OCI-M1 (cell line): ENCODE measurements around the gene CAV3.
A peak's percentile ranks its signal among the peaks of the same experiment; 100 is the strongest.

Experiments
- DNase-seq: peaks from one replicate; lab custom pipeline; 2025; lab: John Stamatoyannopoulos, UW

Gene CAV3

DNA sequence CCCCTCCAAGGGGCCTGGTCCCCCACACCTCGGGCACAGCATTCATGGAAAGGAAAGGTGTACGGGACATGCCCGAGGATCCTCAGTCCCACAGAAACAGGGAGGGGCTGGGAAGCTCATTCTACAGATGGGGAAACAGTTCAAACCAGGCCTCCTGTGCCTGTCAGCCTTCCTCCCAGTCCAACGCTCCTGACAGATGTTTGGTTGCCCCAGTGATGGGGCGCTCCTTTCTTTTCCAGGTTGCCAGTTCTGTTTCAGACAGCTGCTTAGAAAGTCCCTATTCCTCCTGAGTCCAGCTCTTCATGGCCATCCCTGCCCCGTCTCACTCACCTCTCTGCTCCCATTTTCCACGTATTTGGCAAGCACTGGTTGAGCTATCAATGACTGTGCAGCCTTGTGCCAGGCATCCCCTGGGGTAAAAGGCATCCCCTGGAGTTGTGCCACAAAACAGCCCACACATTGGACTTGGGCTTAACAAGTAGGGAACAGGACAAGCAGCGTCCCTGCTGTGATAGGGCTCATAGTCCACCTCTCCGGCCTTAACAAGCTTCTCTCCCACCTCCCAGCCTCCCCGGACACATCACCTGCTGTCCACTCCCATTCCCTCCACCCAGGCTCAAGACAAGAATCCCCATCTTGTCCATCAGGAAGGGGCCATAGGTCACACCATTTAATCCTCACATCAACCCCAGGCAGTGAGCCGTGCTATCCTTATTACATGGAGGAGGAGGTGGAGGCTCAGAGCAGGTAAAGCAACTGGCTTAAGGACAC lies 29.2 kb downstream of the CAV3 start:
- DNase-seq: no peak

DNA sequence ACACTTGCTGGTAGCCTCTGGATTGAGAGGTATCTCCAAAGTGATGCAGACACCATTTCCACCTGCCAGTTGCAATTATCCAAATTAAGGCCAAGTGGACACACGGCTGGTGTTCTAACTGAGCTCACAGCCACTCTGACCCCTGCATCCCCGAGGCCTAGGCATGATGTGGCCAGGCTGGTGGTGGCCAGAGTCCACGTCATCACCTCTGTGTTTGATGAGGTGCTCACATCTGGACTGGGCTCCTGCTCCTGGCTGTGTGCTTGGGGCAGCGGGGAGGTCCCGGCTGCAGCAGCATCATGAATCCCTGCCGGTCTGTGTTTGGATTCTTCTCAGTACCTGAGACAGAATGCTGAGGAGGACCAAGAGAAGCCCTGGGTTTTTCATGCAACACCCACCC lies 30.9 kb downstream of the CAV3 start:
- no peak for DNase-seq

DNA sequence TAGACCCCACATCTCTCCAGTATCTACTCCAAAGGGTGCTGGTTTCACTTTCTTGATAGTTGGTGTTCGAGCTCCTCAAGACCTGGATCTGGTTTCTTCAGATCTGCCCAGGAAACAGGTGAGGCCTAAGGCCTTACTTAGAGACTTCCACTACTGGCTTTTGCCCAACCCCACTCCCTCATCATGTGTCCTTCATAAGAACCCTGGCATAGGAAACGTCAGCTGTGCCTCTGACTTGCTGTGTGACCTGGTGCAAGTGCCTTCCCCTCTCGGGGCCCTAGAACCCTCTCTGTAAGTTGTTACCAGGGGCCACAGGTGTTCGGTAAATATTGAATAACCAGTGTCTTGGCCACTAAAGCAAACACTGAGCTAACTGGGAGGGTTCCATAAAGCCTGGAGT lies 31.9 kb downstream of the CAV3 start:
- no peak for DNase-seq

DNA sequence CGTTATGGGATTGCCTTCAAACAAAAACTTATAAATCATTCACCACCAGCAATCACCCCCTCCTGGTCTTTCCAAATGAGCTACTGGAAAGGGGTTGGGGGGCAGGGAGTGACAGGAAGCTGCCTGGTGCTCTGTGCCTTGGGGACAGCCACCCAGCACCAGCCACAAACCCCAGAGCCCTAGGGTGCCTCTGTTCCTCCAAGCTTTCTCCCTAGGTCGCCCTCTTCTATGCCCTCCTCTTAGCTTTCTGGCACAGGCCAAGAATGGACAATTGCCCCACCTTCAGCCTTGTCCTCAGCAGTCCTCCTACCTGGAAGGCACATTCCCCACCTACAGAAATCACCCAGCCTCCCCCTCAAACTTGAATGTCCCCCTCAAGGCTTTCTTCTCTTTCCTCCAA lies 32.5 kb downstream of the CAV3 start:
- DNase-seq: no peak

DNA sequence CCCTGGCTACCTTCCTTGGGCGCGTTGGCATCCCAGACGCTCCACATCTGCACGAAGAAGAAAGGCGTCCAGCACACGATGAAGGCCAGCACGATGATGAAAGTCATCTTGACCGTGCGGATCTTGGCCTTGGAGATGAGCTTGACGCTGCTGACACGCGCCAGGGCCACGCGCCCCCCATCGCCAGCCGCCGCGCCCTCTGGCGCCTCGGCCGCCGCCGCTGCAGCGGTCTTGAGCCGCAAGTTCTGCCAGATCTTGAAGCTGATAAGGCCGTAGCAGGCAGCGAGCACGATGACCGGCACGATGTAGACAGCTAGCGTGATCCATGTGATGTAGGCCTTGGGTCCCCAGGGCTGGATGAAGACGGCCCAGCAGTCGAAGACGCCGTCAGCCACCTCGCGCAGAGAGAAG lies 33.7 kb downstream of the CAV3 start:
- DNase-seq: no peak

DNA sequence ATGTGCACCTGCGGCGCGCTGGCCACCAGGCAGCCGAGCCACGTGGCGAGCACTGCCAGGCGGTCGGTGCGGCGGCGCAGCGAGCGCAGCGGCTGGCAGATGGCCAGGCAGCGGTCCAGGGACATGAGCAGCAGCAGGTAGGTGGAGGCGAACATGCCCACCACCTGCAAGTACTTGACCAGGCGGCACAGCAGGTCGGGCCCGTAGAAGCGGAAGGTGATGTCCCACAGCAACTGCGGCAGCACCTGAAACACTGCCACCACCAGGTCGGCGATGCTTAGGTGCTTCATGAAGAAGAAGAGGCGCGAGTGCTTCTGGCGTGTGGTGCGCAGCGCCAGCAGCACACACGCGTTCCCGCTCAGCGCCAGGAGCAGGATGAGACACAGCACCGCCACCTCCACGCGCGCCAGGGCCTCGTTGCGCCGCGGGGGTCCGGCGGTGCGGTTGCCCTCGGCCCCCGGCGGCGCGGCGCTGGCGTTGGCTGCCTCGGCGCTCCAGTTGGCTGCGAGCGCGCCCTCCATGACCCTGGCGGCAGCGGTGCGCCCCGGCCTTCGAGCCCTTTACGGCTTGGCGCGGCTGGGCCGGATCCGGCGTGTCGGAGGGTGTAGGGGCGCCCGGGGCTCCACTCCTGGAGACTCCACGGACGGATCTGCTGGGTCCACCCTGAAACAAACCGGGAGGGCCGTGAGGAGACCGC lies 34.2 kb downstream of the CAV3 start:
- no peak for DNase-seq

DNA sequence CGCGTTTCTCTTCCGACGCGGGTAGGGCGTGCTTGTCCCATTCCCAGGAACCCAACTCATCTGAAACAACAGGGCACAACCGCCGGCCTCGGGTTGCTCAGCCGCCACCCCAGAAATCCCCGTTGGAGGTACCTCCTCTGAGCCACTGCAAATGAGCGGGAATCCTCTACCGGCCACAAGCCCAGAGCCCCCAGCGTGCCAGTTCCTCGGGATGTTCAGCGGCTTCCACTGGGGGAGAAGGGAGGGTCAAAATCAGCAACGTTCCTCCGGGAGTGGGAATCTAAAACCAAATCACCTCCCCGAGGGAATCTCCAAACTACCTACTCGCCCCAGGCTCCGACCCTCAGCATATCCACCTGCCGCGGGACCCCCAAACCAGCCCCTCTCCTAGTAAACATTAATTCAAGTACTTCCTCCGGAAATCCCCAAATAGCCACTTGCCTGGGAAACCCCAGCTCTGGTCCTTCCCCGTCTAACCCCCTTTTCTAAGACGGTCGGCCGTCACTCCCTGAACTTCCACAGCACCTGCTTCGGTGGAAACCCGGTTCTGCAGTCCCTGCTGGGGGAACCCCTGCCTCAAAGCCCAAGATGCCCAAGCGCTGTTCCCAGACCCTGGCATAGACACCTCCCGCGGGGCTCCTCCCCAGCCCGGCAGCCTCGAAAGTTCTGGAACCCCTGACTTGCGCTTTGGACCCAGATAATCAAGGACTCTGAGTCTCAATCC lies 34.9 kb downstream of the CAV3 start:
- no peak for DNase-seq

DNA sequence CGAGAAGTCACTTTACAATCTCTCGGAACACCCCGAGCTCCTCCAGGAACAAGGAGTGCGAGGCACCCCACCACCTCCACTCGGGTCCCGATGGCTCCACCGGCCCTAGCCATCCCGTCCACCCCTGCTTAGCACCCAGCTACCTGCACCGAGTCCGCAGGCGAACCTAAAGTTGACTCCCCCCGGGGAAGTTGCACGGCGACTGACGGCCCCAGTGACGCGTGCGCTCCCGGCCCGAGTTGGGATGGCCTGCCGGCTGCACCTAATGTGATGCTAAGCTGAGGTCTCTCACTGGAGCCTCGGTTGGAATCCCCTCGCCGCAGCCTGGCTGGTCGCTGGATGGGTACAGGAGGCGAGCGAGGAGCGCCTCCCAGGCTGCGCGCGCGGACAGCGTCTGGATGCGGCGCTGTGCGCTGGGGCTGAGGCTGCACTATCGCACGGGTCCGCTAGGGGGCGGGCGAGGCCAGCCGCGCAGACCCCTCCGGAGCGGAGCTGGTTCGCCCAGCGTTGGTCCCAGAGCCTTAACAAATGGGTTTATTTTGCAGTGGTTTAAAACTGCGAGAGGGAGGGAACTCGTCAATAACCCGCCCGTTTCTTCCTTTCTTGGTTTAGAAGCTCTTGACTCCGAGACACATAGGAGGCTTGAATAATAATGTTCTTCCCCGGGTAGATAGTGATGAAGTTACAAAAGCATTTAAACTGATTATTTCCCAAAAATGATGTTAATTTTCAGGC lies 35.7 kb downstream of the CAV3 start, which contains the start of gene OXTR:
Gene OXTR (minus strand): TSS at position 526 of the 735 bp plus-strand sequence. CDS start 1,426 bp downstream, outside the sequence.
- peak; percentile 64 for DNase-seq

DNA sequence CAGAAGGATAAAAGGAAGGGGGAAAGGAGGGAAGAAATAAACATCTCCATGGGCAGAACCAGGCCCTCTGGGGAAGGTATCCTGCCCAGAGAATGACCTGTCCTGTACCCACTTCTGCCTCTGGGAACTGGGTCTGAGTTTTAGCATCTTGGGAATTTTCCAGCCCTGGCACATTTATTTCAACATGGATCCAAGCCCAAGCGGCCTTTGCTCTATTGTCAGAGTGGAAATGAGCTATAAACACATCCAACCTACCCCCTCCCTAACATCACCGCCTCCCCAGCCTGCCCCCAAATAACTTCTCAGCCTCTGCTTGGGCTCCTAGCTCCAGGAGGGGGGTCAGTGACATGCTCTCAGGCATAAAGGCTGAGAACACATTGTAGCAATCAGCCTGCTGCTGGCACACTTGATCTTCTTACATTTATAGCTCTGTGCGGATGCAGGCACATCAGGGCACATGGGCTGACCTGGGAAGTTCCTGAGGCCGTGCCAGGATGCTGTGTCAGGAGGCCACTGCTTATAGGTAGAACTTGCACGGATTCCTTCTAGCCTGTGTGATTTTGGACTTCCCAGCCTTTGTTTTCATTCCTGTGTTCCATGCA lies 40.4 kb downstream of the CAV3 start:
- DNase-seq: no peak

DNA sequence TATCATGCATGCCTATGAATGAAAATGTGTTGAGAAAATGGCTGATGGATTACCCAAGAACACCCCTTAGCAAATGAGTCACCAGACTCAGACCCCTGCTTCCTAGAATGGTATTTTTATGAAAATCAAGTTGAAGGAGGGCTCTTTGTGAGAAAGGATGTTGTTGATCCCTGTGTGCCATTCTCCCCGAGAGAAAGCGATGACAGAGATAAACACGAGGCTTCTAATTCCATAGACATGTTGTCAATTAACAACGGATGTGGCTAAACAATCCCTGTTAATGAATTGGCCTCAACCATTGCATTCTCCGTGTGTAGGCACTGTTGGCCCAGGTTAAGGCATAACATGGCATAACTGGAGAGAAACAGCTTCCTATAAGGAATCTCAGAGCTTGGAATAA lies 41.6 kb downstream of the CAV3 start:
- no peak for DNase-seq

DNA sequence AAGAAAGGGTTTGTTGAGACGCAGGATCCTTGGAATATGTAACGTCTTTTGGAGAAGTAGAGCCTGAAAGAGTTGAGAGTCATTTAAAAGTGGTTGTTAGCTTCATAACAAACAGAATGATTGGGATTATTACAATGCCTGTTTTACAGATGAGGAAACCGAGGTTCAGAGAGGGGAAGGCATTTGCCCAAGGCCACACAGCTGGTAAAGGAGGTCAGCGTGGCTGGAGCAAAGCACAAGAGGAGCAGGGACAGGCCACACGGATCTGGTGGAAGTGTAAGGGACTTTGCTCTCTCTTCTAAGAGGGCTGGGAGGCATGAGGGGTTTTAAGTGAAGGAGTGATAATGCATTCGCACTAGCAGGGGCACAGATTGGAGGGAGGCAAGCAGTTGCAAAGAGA lies 42.0 kb downstream of the CAV3 start:
- DNase-seq: no peak

DNA sequence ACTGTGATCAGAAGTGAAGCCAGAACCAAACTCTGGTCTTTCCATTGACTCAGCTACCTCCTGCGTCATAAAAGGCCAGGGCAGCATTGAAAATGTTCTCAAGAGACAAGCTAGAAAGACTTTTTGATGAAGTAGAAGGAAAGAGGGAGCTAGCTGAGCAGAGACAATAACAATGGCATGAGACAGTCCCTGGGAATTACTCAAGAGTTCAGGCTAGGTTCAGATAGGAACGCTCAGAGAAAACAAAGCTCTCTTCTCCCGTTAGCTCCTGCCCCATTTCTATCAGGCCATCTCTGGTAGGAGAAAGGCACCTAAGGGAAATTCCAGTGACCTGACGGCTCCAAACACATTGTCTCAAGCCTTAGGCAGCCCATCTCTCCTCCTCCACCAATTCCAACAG lies 42.8 kb downstream of the CAV3 start:
- DNase-seq: no peak

DNA sequence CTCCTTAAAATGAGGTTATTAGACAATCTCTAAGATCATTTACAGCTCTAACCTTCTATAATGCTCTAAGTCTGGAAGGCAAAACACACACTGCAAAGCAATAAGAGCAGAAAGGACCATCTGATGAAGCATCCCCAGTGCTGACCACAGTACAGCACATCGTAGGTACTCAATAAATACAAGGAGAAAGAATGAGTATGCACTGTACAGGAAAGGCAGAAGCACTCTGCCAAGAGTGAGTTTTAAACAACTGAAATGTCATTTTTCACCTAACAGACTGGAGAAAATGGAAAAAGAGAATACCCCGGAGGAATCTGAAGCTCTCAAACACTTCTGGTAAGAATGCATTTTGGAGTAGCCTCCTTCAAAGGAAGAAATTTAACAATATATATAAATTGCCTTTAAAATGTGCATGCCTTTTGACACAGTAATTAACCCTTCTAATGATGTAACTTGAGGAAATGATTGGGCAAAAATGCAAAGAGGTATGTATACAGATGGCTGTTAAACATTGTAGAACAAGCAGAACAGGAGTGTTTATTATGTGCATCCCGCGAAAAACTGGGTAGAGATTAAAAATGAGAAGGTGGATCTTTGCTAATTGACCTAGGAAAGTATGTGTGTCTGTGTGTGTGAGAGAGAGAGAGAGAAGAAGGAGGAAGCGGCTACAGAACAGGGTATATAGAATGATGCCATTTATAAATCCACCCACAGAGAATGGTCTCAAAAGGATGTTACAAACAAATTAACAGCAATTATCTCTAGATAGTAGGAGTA lies 43.8 kb downstream of the CAV3 start:
- DNase-seq: no peak

DNA sequence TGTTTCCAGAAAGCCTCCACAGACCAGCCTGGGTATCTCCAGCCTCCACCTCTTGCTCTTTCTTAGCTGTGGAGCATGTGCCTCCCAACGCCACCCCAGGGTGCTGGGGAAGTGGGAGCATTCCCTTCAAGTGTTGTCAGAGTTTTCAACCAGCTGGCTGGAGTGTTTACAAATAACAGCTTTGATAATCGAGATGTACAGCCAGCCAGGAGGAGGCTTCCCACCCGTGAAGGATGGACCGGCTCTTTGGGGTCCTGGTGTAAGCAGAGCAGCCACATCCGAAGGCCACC lies 44.3 kb downstream of the CAV3 start:
- no peak for DNase-seq

DNA sequence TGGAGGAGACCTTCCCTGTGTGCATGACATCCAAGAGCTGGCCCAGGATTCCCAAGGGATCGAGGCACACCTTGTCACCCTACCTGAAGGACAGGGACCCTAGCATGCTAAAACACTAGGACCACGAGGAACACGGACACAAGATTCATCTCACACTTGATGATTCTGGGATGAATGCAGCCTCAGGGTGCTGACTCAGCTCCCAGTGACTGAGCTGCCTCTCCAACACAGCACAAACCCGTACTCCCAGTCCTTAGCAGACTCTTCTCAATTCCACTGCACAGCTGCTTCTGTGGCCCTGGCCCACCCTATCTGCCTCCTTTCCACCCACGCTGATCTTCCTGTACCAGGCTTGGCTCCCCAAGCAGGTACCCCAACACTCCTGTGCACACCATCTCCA lies 44.9 kb downstream of the CAV3 start:
- no peak for DNase-seq

DNA sequence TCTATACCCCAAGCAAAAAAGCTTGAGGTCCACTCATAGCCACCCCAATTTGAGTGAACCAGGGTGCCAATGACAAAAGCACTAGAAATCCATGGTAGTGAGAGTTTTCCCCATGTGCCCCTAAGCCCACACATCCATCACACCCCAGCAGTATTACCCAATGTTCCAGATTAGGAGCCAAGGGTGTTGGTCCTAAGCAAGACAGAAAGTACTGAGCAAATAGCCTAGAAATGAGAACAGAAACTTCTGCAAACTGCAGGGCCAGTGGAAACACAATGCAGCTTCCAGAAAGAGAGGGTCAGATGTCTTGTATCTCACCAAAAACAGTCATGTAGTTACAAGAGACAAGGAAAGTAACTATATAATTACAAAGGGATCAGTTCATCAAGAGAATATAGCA lies 46.7 kb downstream of the CAV3 start:
- DNase-seq: no peak

DNA sequence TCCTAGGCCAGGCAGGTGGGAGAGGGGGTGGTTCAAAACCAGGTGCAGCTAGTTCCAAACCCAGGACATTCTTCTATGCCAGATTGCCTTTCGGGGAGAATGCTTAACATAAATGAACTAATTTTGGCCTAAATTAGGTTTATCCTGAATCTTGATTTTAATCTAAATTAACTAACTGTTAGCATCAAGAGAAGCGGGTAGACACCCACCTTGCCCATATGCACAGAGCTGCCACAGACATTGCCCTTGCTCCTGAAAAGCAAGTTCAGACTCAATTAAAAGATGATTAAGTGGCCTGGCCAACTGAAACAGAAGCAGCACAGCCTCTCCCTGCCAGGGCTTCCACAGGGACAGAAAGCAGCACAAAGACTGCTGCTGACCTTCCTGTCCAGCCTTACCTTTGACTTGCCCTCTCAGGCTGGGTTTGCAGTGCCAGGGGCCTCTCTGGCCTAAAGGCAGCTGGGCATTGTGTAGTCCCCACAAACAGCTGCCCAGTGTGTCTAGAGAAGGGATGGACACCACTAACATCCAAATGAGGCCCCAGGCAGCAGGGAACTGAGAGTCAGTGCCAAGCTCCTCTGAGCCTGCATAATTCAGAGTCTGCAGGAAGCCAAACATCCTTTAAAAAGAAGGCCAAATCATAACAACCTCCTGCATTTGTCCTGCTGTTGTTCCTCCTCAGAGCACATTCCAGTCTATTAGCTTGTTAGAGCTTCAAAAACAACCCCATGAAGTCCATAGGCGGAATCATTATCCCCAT lies 51.3 kb downstream of the CAV3 start:
- no peak for DNase-seq

DNA sequence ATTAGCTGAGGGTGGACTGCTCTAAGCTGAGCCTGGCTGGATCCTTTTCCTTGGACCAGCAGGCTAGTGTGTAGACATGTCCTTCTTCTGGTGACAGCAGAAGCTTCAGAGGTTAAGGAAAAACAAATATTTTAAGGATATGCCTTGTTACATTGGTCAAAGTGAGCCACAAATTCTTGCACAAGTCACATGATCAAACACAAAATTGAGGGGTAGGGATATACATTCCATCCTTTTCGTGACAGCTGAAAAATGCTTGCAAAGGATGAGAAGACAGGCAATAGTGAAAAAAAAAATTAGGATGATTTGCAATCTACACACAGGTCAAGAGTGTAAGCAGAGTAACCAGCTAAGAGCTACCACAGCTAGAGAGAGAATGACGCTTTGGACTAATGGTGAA lies 56.9 kb downstream of the CAV3 start:
- DNase-seq: no peak

DNA sequence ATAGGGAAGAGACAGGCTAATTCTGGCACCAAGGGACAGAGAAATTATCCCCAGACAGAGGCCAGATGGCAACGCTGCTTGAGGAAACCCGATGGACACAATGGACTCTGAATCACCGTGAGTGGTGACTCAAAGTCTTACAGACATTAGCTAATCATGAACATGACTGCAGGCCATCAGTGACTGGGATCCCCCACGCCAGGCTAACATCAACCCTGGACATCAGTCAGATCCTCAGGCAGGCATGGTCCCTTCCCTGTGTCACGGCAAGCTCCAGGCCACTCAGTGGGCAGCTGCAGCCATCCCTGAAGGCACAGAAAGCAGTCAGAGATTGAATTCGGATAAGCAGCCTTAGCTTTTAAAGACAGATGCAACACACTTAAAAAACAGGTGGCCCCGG lies 59.6 kb downstream of the CAV3 start:
- DNase-seq: no peak

DNA sequence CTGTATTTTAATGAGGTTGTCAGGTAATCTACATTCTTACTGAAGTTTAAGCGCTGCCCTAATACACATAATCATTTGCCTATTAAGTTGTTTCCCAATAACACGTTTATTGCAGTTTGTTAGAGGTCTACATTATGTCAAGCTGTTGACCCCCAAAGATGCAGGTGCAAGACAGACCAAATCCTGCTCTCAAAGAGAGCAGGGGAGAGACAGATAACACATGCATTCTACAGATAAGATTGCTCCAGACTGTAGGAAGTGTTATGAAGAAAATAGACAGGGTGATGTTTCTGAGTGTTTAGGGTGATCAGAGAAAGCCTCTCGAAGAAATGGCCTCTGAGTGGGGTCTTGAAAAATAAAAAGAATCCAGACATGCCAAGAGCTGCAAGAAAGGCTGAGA lies 60.6 kb downstream of the CAV3 start:
- no peak for DNase-seq
